Liver (tissue), 9 donors: Measurements from ENCODE around the gene HAND2. TPM values are rescaled to one million over a fixed set of nuclear protein-coding genes. Genes with fewer than 3 reads are reported as not detected.
A peak's percentile ranks its signal among the peaks of the same experiment; 100 is the strongest.

ENCODE experiments used
- DNase-seq: peaks from one replicate; pipeline ENCODE4 v3.0.0-alpha.2; 2017; ENCODE audit warnings: low spot score
- H3K27ac ChIP-seq, 2 donors: one replicate each; pipeline ENCODE4 v1.7.0; 2013; ENCODE audit warnings: inconsistent platforms in 2 of 2, low read length in 2 of 2, control low read depth in 1 of 2, low read depth in 1 of 2, mild to moderate bottlenecking in 1 of 2
- H3K27me3 ChIP-seq, 4 donors: one replicate each; pipeline versions ENCODE4 v1.6.1 to v1.7.0; 2013; ENCODE audit warnings: low read length in 3 of 4, inconsistent platforms in 1 of 4, mild to moderate bottlenecking in 1 of 4, moderate library complexity in 1 of 4; ENCODE audit not compliant: control insufficient read depth in 4 of 4, insufficient read depth in 4 of 4
- H3K36me3 ChIP-seq, 4 donors: one replicate each; pipeline versions ENCODE4 v1.6.1 to v1.7.0; 2013; ENCODE audit warnings: low read length in 3 of 4, mild to moderate bottlenecking in 3 of 4, low read depth in 1 of 4, moderate library complexity in 1 of 4; ENCODE audit not compliant: control insufficient read depth in 4 of 4, insufficient read depth in 3 of 4
- H3K4me1 ChIP-seq, 4 donors: one replicate each; pipeline versions ENCODE4 v1.6.1 to v1.7.0; 2013; ENCODE audit warnings: low read length in 3 of 4, mild to moderate bottlenecking in 3 of 4, moderate library complexity in 1 of 4; ENCODE audit not compliant: control insufficient read depth in 4 of 4, insufficient read depth in 4 of 4
- H3K4me3 ChIP-seq, 3 donors: one replicate each; pipeline versions ENCODE4 v1.6.1 to v1.7.0; 2013; ENCODE audit warnings: low read length in 3 of 3, control low read depth in 1 of 3, low read depth in 1 of 3, mild to moderate bottlenecking in 1 of 3
- H3K9ac ChIP-seq, 2 donors: one replicate each; pipeline ENCODE4 v1.7.0; 2013; ENCODE audit warnings: low read length in 2 of 2, mild to moderate bottlenecking in 2 of 2, moderate library complexity in 2 of 2, control low read depth in 1 of 2, low read depth in 1 of 2
- H3K9me3 ChIP-seq, 4 donors: one replicate each; pipeline versions ENCODE4 v1.6.1 to v1.7.0; 2013; ENCODE audit warnings: low read length in 3 of 4; ENCODE audit not compliant: control insufficient read depth in 4 of 4
- ATF3 ChIP-seq: IDR thresholded peaks from 2 replicates; pipeline ENCODE4 v1.6.1; 2016; ENCODE audit warnings: antibody characterized with exemption
- EGR1 ChIP-seq, 2 donors: IDR thresholded peaks; 2 replicates each; pipeline ENCODE4 v1.6.1; 2016 to 2018; ENCODE audit warnings: antibody characterized with exemption in 2 of 2, low read depth in 2 of 2
- FOXA2 ChIP-seq: IDR thresholded peaks from 2 replicates; pipeline ENCODE4 v1.6.1; 2016; ENCODE audit warnings: antibody characterized with exemption
- GABPA ChIP-seq, 2 donors: IDR thresholded peaks in 1 of 2; conservative IDR thresholded peaks in 1 of 2; 2 replicates each; pipeline ENCODE4 v1.6.1; 2016; ENCODE audit warnings: antibody characterized with exemption in 2 of 2, mild to moderate bottlenecking in 1 of 2, moderate library complexity in 1 of 2
- HNF4A ChIP-seq, 2 donors: conservative IDR thresholded peaks; 2 replicates each; pipeline ENCODE4 v1.6.1; 2016; ENCODE audit warnings: antibody characterized with exemption in 2 of 2, mild to moderate bottlenecking in 2 of 2
- HNF4G ChIP-seq: IDR thresholded peaks from 2 replicates; pipeline ENCODE4 v1.6.1; 2016; ENCODE audit warnings: antibody characterized with exemption
- JUND ChIP-seq, 2 donors: IDR thresholded peaks; 2 replicates each; pipeline ENCODE4 v1.6.1; 2016; ENCODE audit warnings: antibody characterized with exemption in 2 of 2
- MAX ChIP-seq: IDR thresholded peaks from 2 replicates; pipeline ENCODE4 v1.6.1; 2016; ENCODE audit warnings: antibody characterized with exemption
- RAD21 ChIP-seq, 2 donors: IDR thresholded peaks; 2 replicates each; pipeline ENCODE4 v1.6.1; 2016; ENCODE audit warnings: antibody characterized with exemption in 2 of 2, mild to moderate bottlenecking in 2 of 2
- RXRA ChIP-seq, 2 donors: IDR thresholded peaks; 2 replicates each; pipeline ENCODE4 v1.6.1; 2017 to 2018; ENCODE audit warnings: antibody characterized with exemption in 2 of 2, mild to moderate bottlenecking in 1 of 2
- YY1 ChIP-seq: IDR thresholded peaks from 2 replicates; pipeline ENCODE4 v1.6.1; 2016; ENCODE audit warnings: antibody characterized with exemption, mild to moderate bottlenecking
- ZBTB33 ChIP-seq: IDR thresholded peaks from 2 replicates; pipeline ENCODE4 v1.6.1; 2016; ENCODE audit warnings: antibody characterized with exemption
- WGBS: extraction: QIAGEN DNeasy Blood & Tissue Kit; methylation state at CpG from one replicate; pipeline ENCODE4 v1.1.7; 2013; 5-methylcytosine and 5-hydroxymethylcytosine counted together
- polyA plus RNA-seq, 2 donors: library from polyadenylated mRNA; stranded (reverse) in 1 of 2; unstranded in 1 of 2; fragments of 200-250 nt in 1 of 2; fragments of >200 nt in 1 of 2; fragmentation: Nextera tagmentation in 1 of 2; extraction: Ambion mirVana in 1 of 2; gene quantifications; one replicate each; pipeline versions ENCODE4 v1.2.1 to v1.2.3, GENCODE V29; 2013 to 2015
- total RNA-seq, 2 donors: library from RNA; depleted of rRNA; stranded (reverse); fragments of >200 nt; gene quantifications; one replicate each; pipeline ENCODE4 v1.2.3, GENCODE V29; 2014
- TF ChIP-seq, protein P1 (sequence below): IDR thresholded peaks from 2 replicates; pipeline ENCODE4 v1.6.1; 2016; ENCODE audit warnings: antibody characterized with exemption, mild to moderate bottlenecking
- TF ChIP-seq, protein P2 (sequence below): fragments of 150-350 bp; IDR thresholded peaks from 2 replicates; pipeline ENCODE4 v1.5.1; 2017; ENCODE audit warnings: improper control_type of control experiment, low read depth, low read length; ENCODE audit not compliant: missing input control
- donor health status: healthy.
- donor health status: healthy.
- donor health status: healthy.
- donor health status: healthy.
- donor health status: healthy.

Gene HAND2
- total RNA-seq (1 to 10 TPM; 2.1 to 4.7 TPM), polyA plus RNA-seq (1 to 10 TPM; 2.9 to 4.5 TPM)

DNA sequence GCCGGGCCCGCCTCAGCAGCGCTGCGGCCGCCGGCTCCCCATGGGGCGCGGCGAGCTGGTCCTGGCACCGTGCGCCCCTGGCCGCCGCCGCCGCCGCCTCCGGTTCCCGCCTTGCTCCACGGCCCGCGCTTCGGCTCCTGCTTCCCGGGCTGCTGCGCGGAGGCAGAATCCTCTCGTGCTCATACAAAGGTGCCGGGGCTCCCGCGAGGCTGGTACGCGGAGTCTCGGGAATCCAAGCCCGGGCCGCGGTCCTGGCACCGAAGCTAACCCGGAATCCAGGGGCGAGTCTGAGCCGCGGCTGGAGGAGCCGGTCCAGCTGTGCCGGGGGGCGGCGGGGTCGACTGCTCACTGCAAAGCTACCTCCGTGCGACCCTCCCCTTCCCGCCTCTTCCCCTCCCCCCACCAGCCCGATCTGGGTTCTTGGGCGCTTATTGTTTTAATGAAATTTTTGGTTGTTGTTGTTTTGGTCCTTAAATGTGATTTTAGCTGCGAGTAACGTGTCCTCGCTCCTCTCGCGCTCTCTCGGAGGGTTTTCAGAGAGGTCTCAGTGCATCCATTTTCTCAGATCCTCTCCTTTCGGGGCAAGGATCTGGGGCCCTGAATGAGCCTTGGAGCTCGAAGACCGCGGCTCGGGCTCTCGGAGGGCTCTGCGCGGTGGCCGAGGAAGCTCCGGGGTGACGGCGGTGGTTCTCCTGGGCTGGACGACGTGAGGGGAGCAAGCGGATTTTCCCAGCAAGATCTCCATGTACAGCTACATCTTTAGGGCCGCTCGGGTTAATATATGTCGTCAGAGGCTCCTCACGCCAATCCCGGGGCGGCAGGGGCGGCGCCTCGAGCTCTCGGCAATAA is at the start of gene HAND2:
HAND2 (minus strand) TSS at position 753 of the 849 bp plus-strand sequence. CDS start 940 bp downstream, outside the sequence.
- Histone ChIP-seq H3K4me1 (peaks cover 2 to 12% (median 8%) of the 10 kb centered on the region in 4 donors), H3K4me3 (peak within 1 kb of the TSS in 2 of 3 donors; percentile 2 to 45), H3K9ac (no peak within 1 kb of the TSS), H3K36me3 (no peaks in the 10 kb centered on the region), H3K27me3 (peaks cover 8 to 35% (median 20%) of the 10 kb centered on the region in 4 donors), H3K9me3 (no peaks in the 10 kb centered on the region), H3K27ac (peak within 1 kb of the TSS; percentile 65 to 79)
- TF ChIP-seq JUND (IDR thresholded peaks at IDR 0.05) (no peak), EGR1 (IDR thresholded peaks at IDR 0.05; ENCODE audit: low read depth in 2 of 2) (no peak), ZBTB33 (no peak), RAD21 (IDR thresholded peaks at IDR 0.05) (no peak), FOXA2 (no peak), GABPA (IDR thresholded peaks at IDR 0.05 in 1 of 2, conservative IDR thresholded peaks at IDR 0.05 in 1 of 2) (no peak), HNF4A (conservative IDR thresholded peaks at IDR 0.05) (no peak)
- 4% methylated on average over 81 of the region's 81 CpGs for whole genome bisulfite sequencing
- DNase-seq = no peak

DNA sequence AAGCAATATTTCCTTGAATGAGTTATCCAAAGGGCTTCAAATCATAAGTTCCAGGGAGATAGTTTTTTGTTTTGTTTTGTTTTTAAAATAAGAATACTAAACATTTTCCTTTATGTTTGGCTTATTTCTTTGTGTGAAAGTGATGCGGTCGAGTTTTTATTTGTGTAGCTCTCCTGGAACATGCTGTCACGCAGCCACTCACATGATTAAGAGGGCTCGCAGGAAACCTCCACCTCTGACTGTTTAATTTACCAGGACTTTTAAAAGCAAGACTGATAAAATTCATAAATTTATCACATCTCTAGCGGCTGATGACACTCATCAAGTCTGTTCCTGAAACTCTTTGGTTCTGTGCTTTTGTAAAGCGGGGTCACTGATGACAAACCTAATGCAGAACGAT is 48.9 kb upstream of the HAND2 start:
- Histone ChIP-seq H3K9ac (no peak overlapping the region), H3K9me3 (no peaks in the 10 kb centered on the region), H3K4me3 (no peak overlapping the region), H3K4me1 (no peaks in the 10 kb centered on the region), H3K27ac (no peak overlapping the region), H3K27me3 (peaks cover 0 to 4% (median 0%) of the 10 kb centered on the region in 4 donors), H3K36me3 (no peaks in the 10 kb centered on the region)
- no peak for TF ChIP-seq ATF3
- TF ChIP-seq, protein P1, sequence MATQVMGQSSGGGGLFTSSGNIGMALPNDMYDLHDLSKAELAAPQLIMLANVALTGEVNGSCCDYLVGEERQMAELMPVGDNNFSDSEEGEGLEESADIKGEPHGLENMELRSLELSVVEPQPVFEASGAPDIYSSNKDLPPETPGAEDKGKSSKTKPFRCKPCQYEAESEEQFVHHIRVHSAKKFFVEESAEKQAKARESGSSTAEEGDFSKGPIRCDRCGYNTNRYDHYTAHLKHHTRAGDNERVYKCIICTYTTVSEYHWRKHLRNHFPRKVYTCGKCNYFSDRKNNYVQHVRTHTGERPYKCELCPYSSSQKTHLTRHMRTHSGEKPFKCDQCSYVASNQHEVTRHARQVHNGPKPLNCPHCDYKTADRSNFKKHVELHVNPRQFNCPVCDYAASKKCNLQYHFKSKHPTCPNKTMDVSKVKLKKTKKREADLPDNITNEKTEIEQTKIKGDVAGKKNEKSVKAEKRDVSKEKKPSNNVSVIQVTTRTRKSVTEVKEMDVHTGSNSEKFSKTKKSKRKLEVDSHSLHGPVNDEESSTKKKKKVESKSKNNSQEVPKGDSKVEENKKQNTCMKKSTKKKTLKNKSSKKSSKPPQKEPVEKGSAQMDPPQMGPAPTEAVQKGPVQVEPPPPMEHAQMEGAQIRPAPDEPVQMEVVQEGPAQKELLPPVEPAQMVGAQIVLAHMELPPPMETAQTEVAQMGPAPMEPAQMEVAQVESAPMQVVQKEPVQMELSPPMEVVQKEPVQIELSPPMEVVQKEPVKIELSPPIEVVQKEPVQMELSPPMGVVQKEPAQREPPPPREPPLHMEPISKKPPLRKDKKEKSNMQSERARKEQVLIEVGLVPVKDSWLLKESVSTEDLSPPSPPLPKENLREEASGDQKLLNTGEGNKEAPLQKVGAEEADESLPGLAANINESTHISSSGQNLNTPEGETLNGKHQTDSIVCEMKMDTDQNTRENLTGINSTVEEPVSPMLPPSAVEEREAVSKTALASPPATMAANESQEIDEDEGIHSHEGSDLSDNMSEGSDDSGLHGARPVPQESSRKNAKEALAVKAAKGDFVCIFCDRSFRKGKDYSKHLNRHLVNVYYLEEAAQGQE = no peak
- TF ChIP-seq RXRA (IDR thresholded peaks at IDR 0.05) = no peak
- DNase-seq = no peak
- 73% methylated on average over 7 of the region's 7 CpGs for WGBS

DNA sequence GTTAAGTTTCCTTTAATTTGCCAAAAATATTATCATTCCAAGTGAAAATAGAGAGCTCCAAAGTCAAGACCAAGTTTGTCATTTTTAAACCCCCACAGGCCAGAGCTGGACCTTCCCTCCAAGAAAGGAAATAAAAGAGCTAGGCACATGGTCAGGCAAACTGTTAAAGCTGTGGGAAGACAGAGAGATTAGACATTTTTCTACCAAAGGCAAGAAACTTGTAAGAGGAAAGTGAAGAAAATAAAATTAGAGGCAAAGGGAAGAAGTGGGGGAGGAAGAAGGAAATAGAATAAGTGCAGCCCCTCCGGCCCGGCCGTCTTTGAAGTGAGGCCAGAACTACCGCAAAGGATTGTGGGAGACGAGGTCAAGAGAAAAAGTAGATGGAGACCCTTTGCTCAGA is 47.9 kb upstream of the HAND2 start:
- no peak overlapping the region for H3K27ac ChIP-seq
- no peaks in the 10 kb centered on the region for H3K36me3 ChIP-seq
- no peak overlapping the region for H3K4me3 ChIP-seq
- DNase-seq = no peak
- H3K9ac ChIP-seq = no peak overlapping the region
- no peaks in the 10 kb centered on the region for H3K4me1 ChIP-seq
- no peaks in the 10 kb centered on the region for H3K9me3 ChIP-seq
- peaks cover 0 to 5% (median 0%) of the 10 kb centered on the region in 4 donors for H3K27me3 ChIP-seq
- 73% methylated on average over 5 of the region's 5 CpGs for WGBS
- TF ChIP-seq, protein P1 = no peak
- TF ChIP-seq YY1 = no peak
- TF ChIP-seq GABPA (IDR thresholded peaks at IDR 0.05 in 1 of 2, conservative IDR thresholded peaks at IDR 0.05 in 1 of 2) = no peak
- TF ChIP-seq HNF4G = no peak
- no peak for TF ChIP-seq MAX
- TF ChIP-seq, protein P2, sequence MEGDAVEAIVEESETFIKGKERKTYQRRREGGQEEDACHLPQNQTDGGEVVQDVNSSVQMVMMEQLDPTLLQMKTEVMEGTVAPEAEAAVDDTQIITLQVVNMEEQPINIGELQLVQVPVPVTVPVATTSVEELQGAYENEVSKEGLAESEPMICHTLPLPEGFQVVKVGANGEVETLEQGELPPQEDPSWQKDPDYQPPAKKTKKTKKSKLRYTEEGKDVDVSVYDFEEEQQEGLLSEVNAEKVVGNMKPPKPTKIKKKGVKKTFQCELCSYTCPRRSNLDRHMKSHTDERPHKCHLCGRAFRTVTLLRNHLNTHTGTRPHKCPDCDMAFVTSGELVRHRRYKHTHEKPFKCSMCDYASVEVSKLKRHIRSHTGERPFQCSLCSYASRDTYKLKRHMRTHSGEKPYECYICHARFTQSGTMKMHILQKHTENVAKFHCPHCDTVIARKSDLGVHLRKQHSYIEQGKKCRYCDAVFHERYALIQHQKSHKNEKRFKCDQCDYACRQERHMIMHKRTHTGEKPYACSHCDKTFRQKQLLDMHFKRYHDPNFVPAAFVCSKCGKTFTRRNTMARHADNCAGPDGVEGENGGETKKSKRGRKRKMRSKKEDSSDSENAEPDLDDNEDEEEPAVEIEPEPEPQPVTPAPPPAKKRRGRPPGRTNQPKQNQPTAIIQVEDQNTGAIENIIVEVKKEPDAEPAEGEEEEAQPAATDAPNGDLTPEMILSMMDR = no peak
- TF ChIP-seq RXRA (IDR thresholded peaks at IDR 0.05) = no peak
- no peak for TF ChIP-seq RAD21 (IDR thresholded peaks at IDR 0.05)
- TF ChIP-seq HNF4A (conservative IDR thresholded peaks at IDR 0.05) = no peak
